Islet precursor cell (in vitro differentiated cells): ENCODE data around the gene TMEM151B.

Experiments used
- DNase-seq: peaks from one replicate; pipeline ENCODE4 v3.0.0-alpha.2; 2018

TMEM151B gene

GRCh38 chr6:44265722-44266233, 4.5 kb upstream of the TMEM151B start:
- no peak for DNase-seq

GRCh38 chr6:44266347-44266746, 3.9 kb upstream of the TMEM151B start:
- no peak for DNase-seq

- DNase-seq: no peak
Measured at GRCh38 chr6:44267252-44267651, 3.0 kb upstream of the TMEM151B start.

GRCh38 chr6:44268095-44268628, 2.1 kb upstream of the TMEM151B start:
- peak; percentile 82 for DNase-seq

GRCh38 chr6:44269178-44269920, 901 bp upstream of the TMEM151B start:
- DNase-seq: no peak

- DNase-seq: no peak
Measured at GRCh38 chr6:44270526-44271405, 516 bp downstream of the TMEM151B start.

- no peak for DNase-seq
Measured at GRCh38 chr6:44271406-44271723, 1.1 kb downstream of the TMEM151B start.

GRCh38 chr6:44271914-44272313, 1.7 kb downstream of the TMEM151B start:
- no peak for DNase-seq

GRCh38 chr6:44272529-44272928, 2.3 kb downstream of the TMEM151B start:
- DNase-seq: no peak

- no peak for DNase-seq
Measured at GRCh38 chr6:44272999-44273566, 2.8 kb downstream of the TMEM151B start.

GRCh38 chr6:44273617-44274016, 3.4 kb downstream of the TMEM151B start:
- no peak for DNase-seq

- DNase-seq: no peak
Measured at GRCh38 chr6:44275271-44275748, 5.1 kb downstream of the TMEM151B start.

GRCh38 chr6:44275749-44276648, 5.7 kb downstream of the TMEM151B start:
- DNase-seq: no peak

- DNase-seq: no peak
Measured at GRCh38 chr6:44276667-44277640, 6.7 kb downstream of the TMEM151B start.

GRCh38 chr6:44277763-44278162, 7.5 kb downstream of the TMEM151B start:
- no peak for DNase-seq

GRCh38 chr6:44278315-44278714, 8.1 kb downstream of the TMEM151B start:
- no peak for DNase-seq

- no peak for DNase-seq
Measured at GRCh38 chr6:44278774-44279697, 8.8 kb downstream of the TMEM151B start.

GRCh38 chr6:44284121-44284520, 13.9 kb downstream of the TMEM151B start:
- DNase-seq: no peak

GRCh38 chr6:44284867-44285266, 14.6 kb downstream of the TMEM151B start:
- DNase-seq: no peak
